NCI-H510A (cell line): Measurements from ENCODE around the gene FAM181A.

ENCODE experiments used
- DNase-seq: peaks from one replicate; lab custom pipeline; 2025; lab: John Stamatoyannopoulos, UW

FAM181A gene

GRCh38 chr14:93926873-93927799 is at the start of gene FAM181A:
TSS of gene FAM181A (plus strand) at chr14:93927344. CDS start at chr14:93928286, 942 bp downstream.
- no peak for DNase-seq

GRCh38 chr14:93878212-93878611 is 48.9 kb upstream of the FAM181A start:
- no peak for DNase-seq

- no peak for DNase-seq
Measured at GRCh38 chr14:93878871-93879270, 48.3 kb upstream of the FAM181A start.

- DNase-seq = no peak
Measured at GRCh38 chr14:93879362-93879983, 47.7 kb upstream of the FAM181A start.

- no peak for DNase-seq
Measured at GRCh38 chr14:93880021-93880820, 46.9 kb upstream of the FAM181A start.

- DNase-seq = no peak
Measured at GRCh38 chr14:93884950-93885349, 42.2 kb upstream of the FAM181A start.

- DNase-seq = no peak
Measured at GRCh38 chr14:93888995-93889394, 38.1 kb upstream of the FAM181A start.

- DNase-seq = no peak
Measured at GRCh38 chr14:93889739-93890483, 37.2 kb upstream of the FAM181A start.

GRCh38 chr14:93891756-93892504 is 35.2 kb upstream of the FAM181A start:
- no peak for DNase-seq

GRCh38 chr14:93892505-93892839 is 34.7 kb upstream of the FAM181A start:
- DNase-seq = no peak

- DNase-seq = no peak
Measured at GRCh38 chr14:93892923-93893558, 34.1 kb upstream of the FAM181A start.

- no peak for DNase-seq
Measured at GRCh38 chr14:93893661-93894261, 33.4 kb upstream of the FAM181A start.

- no peak for DNase-seq
Measured at GRCh38 chr14:93895023-93895604, 32.0 kb upstream of the FAM181A start.

GRCh38 chr14:93897476-93897845 is 29.7 kb upstream of the FAM181A start:
- no peak for DNase-seq

GRCh38 chr14:93898081-93898611 is 29.0 kb upstream of the FAM181A start:
- DNase-seq = no peak

GRCh38 chr14:93898731-93899130 is 28.4 kb upstream of the FAM181A start:
- DNase-seq = no peak

GRCh38 chr14:93901813-93902212 is 25.3 kb upstream of the FAM181A start:
- DNase-seq = no peak

- no peak for DNase-seq
Measured at GRCh38 chr14:93902619-93903307, 24.4 kb upstream of the FAM181A start.
